ENCODE measurements around the gene CAMTA1.

CAMTA1 gene

GRCh38 chr1:7077136-7077535 is 291.9 kb downstream of the CAMTA1 start:
- no peak for DNase-seq (ENCODE audit: low read depth)

GRCh38 chr1:7077970-7078369 is 292.7 kb downstream of the CAMTA1 start:
- DNase-seq (ENCODE audit: low read depth) = no peak

- DNase-seq (ENCODE audit: low read depth) = no peak
Measured at GRCh38 chr1:7079637-7080036, 294.4 kb downstream of the CAMTA1 start.

GRCh38 chr1:7084232-7084894 is 299.1 kb downstream of the CAMTA1 start:
- DNase-seq (ENCODE audit: low read depth) = no peak

GRCh38 chr1:7085521-7085920 is 300.3 kb downstream of the CAMTA1 start:
- no peak for DNase-seq (ENCODE audit: low read depth)

GRCh38 chr1:7086106-7086505 is 300.9 kb downstream of the CAMTA1 start:
- DNase-seq (ENCODE audit: low read depth) = no peak

- DNase-seq (ENCODE audit: low read depth) = no peak
Measured at GRCh38 chr1:7087888-7088287, 302.6 kb downstream of the CAMTA1 start.

GRCh38 chr1:7089497-7089896 is 304.2 kb downstream of the CAMTA1 start:
- DNase-seq (ENCODE audit: low read depth) = no peak

- no peak for DNase-seq (ENCODE audit: low read depth)
Measured at GRCh38 chr1:7093297-7093696, 308.0 kb downstream of the CAMTA1 start.

GRCh38 chr1:7094086-7094485 is 308.8 kb downstream of the CAMTA1 start:
- DNase-seq (ENCODE audit: low read depth) = no peak

GRCh38 chr1:7094509-7094908 is 309.3 kb downstream of the CAMTA1 start:
- no peak for DNase-seq (ENCODE audit: low read depth)

- no peak for DNase-seq (ENCODE audit: low read depth)
Measured at GRCh38 chr1:7095343-7095964, 310.2 kb downstream of the CAMTA1 start.

GRCh38 chr1:7097938-7098592 is 312.8 kb downstream of the CAMTA1 start:
- DNase-seq (ENCODE audit: low read depth) = no peak

- DNase-seq (ENCODE audit: low read depth) = no peak
Measured at GRCh38 chr1:7098641-7099040, 313.4 kb downstream of the CAMTA1 start.

GRCh38 chr1:7100479-7100878 is 315.2 kb downstream of the CAMTA1 start:
- DNase-seq (ENCODE audit: low read depth) = no peak

GRCh38 chr1:7101187-7101586 is 315.9 kb downstream of the CAMTA1 start:
- DNase-seq (ENCODE audit: low read depth) = no peak

- DNase-seq (ENCODE audit: low read depth) = no peak
Measured at GRCh38 chr1:7103361-7103782, 318.1 kb downstream of the CAMTA1 start.

- DNase-seq (ENCODE audit: low read depth) = no peak
Measured at GRCh38 chr1:7103874-7104273, 318.6 kb downstream of the CAMTA1 start.

- DNase-seq (ENCODE audit: low read depth) = no peak
Measured at GRCh38 chr1:7104339-7104738, 319.1 kb downstream of the CAMTA1 start.

- no peak for DNase-seq (ENCODE audit: low read depth)
Measured at GRCh38 chr1:7105269-7105668, 320.0 kb downstream of the CAMTA1 start.

- no peak for DNase-seq (ENCODE audit: low read depth)
Measured at GRCh38 chr1:7106442-7107108, 321.3 kb downstream of the CAMTA1 start.

GRCh38 chr1:7107109-7107830 is 322.0 kb downstream of the CAMTA1 start:
- DNase-seq (ENCODE audit: low read depth) = no peak
